CD4-positive, alpha-beta T cell treated with Interferon gamma for 1 hour (primary cell): Measurements from ENCODE around the gene BCAM.
A peak's percentile ranks its signal among the peaks of the same experiment; 100 is the strongest.
"Not testable (repeated sequence)": the region's sequence is repeated elsewhere in the genome, so short reads cannot be mapped to it uniquely, and the experiment has no call there.

ENCODE experiments used
- DNase-seq: peaks from one replicate; pipeline ENCODE4 v3.0.0-alpha.2; 2020

BCAM gene

DNA sequence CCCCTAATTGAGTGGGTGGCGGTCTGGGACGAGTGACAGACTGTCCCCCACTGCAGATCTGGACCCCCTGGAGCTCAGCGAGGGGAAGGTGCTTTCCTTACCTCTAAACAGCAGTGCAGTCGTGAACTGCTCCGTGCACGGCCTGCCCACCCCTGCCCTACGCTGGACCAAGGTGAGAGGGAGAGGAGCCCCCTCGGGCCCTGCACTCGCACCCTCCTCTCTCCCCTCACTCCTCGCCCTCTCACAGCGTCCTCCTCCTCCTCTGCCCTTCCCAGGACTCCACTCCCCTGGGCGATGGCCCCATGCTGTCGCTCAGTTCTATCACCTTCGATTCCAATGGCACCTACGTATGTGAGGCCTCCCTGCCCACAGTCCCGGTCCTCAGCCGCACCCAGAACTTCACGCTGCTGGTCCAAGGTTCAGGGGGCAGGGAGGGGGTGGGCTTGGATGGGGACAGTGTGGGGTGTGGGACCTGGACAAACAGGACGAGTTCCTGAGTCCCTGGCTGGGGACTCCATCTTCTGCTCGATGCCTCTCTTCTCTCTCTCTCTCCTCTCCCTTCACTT lies 9.6 kb downstream of the BCAM start:
- DNase-seq = no peak

DNA sequence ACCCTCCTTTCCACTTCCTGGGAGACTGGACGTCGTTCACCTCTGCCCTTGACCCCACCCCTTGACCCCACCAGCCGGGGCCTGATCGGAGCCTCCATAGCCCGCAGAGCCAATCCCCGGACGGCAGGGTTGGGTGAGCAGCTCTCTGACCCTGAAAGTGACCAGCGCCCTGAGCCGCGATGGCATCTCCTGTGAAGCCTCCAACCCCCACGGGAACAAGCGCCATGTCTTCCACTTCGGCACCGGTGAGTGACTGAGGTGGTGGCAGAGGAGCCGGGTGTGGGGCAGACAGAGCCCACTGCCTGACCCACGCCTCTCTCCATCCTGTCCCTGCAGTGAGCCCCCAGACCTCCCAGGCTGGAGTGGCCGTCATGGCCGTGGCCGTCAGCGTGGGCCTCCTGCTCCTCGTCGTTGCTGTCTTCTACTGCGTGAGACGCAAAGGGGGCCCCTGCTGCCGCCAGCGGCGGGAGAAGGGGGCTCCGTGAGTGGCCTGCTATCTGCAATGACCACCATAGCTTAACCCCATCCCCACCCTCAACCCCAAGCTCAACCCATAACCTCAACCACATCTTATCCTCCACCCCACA lies 10.4 kb downstream of the BCAM start:
- DNase-seq = no peak

DNA sequence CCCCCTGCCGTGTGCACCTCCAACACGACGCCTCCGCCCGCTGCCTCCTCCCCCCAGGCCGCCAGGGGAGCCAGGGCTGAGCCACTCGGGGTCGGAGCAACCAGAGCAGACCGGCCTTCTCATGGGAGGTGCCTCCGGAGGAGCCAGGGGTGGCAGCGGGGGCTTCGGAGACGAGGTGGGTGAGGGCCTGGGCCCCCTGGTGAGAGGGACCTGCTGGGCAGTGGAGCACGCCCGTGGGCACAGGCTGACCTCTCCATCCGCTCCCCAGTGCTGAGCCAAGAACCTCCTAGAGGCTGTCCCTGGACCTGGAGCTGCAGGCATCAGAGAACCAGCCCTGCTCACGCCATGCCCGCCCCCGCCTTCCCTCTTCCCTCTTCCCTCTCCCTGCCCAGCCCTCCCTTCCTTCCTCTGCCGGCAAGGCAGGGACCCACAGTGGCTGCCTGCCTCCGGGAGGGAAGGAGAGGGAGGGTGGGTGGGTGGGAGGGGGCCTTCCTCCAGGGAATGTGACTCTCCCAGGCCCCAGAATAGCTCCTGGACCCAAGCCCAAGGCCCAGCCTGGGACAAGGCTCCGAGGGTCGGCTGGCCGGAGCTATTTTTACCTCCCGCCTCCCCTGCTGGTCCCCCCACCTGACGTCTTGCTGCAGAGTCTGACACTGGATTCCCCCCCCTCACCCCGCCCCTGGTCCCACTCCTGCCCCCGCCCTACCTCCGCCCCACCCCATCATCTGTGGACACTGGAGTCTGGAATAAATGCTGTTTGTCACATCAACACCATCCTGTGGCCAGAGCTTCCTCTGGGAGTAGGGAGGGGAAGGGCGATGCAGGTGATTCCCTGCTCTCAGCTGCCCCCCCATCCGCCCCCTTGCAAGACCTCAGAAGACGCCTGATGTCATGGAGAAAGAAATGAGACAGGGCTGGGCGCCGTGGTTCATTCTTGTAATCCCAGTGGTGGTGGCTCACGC lies 12.0 kb downstream of the BCAM start:
- DNase-seq = no peak

DNA sequence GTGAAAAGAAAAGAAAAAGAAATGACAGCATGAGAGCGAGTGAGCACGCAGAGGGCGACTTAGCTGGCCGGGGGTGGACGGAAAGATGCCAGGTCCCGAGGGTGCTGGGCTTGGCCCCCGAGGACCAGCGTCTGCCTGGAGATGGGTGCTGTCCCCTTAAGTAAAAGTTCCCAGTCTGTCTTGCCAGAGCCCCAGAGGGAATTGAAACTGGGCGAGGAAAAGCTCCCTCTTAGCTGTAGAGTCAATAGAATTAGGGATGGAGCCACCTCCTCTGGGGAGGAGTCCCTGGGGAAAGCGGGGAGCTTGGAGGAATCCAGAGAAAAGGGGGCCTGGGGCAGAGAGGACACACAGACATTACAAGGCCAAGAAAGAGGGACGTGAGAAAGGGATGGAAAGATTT lies 13.3 kb downstream of the BCAM start:
- DNase-seq = no peak

DNA sequence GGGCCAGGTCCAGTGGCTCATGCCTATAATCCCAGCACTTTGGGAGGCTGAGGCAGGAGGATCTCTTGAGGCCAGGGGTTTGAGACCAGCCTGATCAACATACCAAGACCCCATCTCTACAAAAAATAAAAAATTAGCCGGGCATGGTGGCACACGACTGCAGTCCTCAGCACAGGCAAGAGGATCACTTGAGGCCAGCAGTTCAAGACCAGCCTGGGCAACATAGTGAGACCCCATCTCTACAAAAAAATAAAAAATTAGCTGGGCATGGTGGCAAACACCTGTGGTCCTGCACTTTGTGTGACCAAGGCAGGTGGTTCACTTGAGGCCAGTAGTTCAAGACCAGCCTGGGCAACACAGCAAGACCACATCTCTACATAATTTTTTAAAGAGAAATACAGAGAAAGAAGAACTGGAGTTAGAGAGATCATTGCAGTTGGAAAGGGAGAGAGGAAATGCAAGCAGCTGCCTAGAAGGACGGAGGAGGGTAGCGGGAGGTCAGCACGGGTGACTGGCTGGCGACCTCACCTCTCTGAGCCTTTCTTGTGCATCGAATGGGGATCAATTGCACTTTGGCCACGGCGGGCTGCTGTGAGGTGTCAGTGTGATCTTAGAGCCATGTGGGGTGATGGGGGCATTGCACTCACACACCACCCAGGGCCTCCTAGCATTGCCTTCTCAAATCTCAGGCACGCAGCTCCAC lies 13.9 kb downstream of the BCAM start:
- DNase-seq = no peak

DNA sequence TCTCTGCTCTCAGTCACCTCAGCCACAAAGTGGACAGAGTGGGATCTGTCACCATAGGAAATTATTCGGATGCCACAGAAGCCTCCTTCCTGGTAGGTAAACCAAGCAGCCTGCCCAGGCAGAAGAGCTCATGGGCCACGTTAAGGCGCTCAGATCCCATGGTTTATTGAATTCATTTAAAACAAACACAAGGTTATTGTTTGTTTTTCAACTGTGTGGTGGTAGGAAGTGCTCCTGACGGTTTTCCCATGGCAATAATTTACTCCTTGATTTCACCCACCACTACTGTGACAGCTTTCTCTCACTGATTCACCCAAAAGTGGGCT lies 14.4 kb downstream of the BCAM start:
- no peak for DNase-seq

DNA sequence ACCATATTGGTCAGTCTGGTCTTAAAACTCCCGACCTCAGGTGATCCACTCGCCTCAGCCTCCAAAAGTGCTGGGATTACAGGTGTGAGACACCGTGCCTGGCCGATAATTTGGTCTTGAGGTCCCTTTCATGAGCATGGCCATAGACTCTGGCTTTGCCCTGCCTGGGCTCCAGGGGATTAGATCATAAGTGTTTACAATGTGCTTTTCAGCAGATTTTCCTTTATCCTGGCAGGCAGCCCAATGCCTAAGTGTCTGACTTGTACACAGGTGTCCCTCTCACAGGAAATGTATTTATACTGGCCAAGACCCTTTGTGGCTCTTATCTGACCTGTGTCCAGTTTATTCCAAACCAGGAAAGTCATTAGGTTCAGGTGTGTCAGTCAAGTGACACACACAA lies 15.9 kb downstream of the BCAM start:
- no peak for DNase-seq

DNA sequence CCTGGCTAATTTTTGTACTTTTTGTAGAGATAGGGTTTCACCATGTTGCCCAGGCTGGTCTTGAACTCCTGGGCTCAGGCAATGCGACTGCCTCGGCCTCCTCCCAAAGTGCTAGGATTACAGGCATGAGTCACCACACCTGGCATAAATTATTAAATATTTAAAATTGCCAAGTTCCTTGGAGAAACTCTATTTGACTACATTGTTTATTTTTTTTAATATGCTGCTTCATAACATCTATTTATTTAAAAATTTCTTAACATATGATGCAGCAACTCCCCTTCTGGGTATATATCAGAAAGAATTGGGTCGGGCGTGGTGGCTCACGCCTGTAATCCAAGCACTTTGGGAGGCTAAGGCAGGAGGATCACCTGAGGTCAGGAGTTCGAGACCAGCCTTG lies 24.0 kb downstream of the BCAM start:
- not testable (repeated sequence) for DNase-seq

DNA sequence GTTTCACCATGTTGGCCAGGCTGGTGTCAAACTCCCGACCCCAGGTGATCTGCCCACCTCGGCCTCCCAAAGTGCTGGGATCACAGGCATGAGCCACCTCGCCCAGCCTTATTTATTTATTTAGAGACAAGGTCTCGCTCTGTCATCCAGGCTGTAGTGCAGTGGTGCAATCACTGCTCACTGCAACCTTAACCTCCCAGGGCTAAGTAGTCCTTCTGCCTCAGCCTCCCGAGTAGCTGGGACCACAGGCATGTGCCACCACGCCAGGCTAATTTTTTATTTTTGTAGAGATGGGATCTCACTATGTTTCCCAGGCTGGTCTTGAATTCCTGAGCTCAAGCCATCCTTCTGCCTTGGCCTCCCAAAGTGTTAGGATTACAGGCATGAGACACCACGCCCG lies 25.5 kb downstream of the BCAM start:
- DNase-seq = not testable (repeated sequence)

DNA sequence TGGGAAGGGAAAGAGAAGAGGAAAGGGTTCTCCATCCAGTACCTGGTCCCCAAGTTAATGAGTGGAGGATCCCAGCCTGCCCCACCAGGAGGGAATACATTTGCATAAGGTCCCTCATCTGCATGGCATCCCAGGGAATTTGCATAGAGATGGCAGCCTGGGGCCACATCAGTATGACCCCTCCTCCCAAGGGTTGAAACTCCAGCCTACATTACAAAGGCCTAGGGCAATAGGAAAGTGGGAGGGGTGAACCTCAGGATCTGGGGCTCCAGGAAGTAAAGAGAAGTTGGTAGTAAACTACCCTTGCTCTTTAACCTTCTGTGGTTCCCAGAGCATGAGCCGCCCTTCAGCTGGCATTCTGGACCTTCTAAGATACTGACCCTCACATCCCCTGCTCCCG lies 30.4 kb downstream of the BCAM start:
- DNase-seq = no peak

DNA sequence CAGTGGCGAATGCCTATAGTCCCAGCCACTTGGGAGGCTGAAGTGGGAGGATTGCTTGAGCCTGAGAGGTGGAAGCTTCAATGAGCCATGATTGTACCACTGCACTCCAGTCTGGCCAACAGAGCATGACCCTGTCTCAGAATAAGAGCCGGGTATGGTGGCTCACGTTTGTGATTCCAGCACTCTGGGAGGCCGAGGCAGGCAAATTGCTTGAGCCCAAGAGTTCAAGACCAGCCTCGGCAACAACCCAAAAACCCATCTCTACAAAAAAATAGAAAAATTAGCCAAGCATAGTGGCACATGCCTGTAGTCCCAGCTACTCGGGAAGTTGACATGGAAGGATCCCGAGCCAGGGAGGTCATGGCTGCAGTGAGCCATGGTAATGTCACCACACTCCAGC lies 31.9 kb downstream of the BCAM start:
- DNase-seq = no peak

DNA sequence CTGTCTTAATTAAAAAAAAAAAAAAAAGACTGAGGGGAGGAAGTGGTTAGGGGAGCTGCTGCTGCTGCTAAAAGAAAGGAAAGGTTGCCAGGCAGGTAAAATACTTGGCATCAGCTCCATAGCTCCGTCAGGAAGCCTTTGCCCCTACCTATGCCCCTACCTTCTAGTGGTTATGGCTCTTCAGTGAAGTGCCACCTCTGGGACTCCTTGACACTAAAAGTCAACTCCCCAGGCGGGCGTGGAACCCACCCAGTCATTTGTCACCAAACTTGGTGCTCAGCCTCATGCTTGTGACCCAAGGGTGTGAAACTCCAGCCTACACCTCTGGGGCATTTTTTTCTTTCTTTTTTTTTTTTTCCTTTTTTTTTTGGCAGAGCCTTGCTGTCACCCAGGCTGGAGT lies 32.3 kb downstream of the BCAM start:
- DNase-seq = no peak

DNA sequence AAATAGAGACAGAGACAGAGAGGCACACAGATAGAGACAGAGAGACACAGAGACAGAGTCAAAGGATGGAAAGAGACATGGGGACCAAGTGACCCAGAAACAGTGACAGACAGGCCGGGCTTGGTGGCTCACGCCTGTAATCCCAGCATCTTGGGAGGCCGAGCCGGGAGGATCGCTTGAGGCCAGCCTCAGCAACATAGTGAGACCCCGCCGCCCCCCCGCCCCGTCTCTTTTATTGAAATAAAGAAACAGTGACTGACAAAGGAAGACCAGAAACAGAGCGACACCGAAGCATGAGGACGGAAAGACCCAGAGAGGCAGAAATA lies 36.3 kb downstream of the BCAM start:
- no peak for DNase-seq

DNA sequence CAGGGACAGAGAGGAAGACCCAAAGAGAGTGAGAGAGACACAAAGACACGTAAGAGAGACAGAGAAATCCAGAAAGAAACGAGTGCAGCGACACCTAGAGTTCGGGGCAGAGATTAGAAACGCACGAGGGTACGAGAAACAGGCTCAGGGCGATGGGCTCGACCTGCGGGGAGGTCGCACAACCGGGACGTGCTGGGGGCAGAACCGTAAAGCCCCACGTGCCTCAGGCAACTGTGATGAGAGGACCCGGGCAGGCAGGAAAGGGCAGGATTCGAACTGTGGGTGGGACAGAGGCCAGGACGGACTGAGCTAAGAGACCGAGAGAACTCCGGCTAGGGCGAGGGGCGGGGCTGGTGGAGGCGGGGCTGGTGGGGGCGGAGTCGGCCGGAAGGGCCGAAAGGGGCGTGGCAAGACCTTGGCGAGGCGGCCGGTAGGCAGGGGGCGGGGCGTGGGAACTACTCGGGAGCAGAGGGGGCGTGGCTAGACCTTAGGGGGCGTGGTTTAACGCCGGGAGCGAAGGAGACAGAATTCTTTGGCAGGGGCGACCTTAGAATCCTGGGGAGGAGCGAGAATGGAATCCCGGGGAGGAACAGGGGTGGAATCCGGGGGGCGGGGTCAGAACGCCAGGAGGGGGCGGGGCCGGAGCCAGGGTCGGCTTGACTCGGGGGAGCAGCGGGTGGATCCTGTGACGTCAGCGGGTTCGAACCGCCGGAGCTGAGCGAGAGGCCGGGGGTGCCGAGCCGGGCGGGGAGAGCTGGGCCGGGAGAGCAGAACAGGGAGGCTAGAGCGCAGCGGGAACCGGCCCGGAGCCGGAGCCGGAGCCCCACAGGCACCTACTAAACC lies 36.9 kb downstream of the BCAM start, which contains the start of gene NECTIN2:
NECTIN2 (plus strand) TSS at position 686 of the 843 bp plus-strand sequence. CDS start 229 bp downstream, outside the sequence.
- peak; percentile 84 for DNase-seq

DNA sequence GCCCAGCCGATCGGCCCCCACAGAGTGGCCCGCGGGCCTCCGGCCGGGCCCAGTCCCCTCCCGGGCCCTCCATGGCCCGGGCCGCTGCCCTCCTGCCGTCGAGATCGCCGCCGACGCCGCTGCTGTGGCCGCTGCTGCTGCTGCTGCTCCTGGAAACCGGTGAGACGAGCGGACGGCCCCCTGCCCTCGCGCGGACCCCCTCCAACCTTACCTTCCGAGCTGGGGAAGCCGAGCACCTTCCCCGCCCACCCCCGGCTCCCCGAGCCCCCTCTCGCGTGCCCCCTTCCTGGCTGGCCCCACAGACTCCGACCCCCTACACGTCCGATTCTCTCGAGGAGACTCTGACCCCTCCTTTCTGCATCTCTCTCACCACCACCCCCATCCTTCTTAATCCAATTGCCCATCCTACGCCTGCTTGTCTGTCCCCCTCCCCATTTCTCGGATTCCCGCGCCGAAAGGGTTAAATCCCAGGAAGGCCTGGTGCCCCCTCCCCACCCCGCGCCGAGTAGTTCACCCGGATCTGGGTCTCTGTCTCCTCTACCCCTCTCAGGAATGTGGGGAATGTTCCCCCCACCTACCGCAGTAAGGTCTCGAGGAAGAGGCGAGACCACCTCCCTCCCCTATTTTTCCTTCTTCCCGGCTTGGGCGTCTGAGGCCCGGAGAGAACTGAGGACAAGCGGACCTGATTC lies 37.7 kb downstream of the BCAM start:
- no peak for DNase-seq

DNA sequence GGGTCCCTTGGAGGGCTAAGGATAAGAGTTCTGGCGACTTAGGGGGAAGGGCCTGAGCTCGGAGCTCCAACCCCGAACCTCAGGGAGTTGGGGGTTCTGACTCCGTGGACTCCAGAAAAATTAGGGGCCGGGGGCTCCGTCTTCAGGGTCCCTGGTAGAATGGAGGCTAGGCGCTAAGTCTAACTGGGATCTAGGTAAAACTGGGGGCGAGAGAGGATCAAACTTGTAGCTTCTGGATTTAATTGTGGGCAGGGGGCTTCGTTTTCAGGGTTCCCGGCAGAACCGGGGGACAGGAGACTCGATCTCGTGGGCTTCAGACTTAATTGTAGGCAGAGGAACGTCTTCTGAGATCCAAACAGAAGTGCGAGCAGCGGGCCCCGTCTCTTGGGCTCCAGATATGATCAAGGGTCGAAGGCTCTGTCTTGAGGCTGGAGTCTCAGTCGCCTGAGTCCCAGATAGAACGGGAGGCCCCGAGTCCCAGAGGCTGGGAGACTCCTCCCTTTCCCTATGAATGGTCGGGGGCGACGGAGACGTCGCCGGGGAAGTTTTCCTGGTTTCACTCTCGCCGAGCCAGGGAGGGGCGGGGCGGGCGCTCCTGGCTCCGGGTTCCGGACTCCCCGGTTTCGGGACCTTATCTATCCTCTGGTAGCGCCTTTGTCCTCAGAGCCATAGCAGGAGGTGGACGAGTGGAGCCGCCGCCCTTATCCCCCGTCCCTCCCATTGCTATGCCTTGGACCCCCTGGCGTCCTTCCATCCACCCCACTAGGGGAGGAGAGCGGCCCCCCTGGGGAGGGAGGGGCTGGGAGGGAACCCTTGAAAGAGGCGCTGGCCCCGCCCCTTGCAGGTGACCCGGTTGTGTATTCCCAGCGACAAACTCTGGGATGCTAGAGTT lies 38.5 kb downstream of the BCAM start:
- DNase-seq = no peak

DNA sequence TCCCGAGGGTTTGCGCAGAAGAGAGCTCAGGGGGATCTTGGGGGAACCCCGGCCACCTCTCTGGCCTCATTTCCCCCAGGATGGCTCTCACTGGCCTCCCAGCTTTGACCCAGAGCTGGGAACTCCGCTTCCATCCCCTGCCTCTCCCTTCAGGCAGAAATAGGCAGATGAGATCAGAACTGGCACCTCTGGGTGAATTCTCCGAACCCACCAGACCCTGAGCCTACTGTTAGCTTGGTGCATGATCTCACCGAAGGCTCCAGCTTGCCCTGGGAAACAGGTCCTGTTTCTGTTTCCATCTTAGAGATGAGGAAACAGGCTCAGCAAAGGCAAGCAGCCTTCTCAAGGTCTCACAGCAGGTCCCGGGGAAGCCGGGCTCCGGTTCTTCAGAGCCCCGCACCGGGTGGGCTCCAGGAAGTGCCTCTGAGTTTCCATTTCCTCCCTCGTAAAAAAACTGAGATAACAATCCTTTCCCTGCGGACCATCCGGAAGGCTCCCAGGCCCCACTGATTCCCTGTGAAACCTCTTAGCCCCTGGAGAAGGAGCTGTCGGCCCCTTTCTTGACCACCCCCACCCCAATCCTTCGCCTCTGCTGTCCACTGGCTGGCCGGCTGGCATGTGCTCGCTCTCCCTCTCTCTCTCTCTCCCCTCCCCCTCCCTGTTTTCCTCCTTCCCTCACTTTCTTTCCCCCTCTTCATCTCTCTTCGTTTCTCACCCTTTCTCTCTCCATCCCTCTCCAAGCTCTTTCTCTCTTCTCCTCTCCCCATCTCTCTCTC lies 39.3 kb downstream of the BCAM start:
- DNase-seq = no peak

DNA sequence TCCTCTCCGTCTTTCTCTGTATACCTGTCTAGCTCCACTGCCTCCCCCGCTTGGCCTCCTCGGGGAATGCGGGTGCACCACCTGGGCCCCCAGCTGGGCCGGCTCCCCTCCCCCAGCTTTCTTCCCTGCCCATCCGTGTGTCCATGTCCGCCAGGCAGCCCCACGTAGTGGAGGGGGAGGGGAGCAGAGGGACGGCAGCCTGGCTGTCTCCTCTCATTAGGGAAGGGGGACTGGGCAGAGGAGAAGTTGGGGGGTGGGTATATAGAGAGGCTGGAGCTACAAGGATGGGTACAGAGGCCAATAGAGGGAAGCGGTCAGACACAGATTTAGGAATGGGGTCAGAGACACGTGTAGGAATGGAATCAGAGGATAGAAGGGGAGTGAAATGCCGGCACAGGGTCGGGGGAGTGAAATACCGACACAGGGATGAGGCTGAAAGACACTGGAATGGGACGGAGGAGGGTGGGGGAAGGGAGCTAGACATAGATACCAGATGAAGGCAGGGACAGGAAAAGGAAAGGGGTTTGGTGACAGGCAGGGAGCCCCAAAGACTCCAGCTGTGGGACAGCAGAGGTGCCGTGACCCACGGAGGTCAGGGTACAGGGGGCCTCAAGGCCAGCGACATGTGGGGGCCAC lies 40.0 kb downstream of the BCAM start:
- DNase-seq = no peak

DNA sequence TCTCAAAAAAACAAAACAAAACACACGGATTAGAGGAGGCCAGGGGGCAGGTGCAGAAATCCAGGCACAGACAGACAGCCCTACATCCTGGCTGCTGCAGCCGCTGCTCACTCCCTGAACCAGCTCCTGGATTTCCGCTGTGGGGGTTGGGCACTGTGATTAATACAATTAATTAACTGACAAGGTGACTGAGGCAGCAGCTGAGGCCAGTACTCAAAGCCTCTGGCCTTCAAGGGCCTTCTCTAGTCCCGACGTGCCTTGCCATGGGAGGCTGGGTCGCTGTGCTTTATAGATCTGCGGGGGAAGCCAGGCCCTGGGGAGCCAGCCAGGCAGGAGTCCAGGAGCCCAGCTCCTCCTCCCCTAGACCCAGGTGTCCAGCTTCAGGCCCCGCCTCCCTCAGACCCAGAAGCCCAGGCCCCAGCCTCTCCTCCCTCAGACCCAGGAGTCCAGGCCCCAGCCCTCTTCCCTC lies 41.8 kb downstream of the BCAM start:
- DNase-seq = no peak

DNA sequence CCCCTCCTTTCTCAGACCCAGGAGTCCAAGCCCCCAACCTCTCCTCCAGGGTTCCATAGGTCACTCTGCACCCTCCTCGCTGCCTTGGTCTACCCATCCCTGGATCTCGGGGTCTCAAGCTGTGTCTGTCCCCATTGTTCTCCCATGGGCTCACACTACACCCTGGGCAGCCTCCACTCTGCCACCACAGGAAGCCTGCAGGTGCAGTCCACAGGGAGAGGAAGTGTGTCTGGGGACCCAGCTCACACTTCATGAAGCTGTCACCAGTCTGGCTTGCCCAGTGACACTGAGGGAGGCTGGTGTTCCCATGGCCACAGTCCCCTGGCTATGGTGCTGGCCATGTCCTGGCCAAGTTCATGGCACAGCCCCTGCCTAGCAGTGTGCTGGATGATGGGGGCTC lies 42.5 kb downstream of the BCAM start:
- no peak for DNase-seq
